ENCODE data around the gene ZNF418.

GRCh38 chr19:57914531-57914930 lies 20.7 kb downstream of the ZNF418 start:
- no peak for TF ChIP-seq CTCF (IDR thresholded peaks at IDR 0.05; ENCODE audit: control extremely low read depth in 1 of 3, insufficient read depth in 1 of 3, low read depth in 1 of 3, low read length in 3 of 3)
- TF ChIP-seq POLR2A (IDR thresholded peaks at IDR 0.05; ENCODE audit: control extremely low read depth in 1 of 2, low read depth in 2 of 2, low read length in 2 of 2), result no peak
- TF ChIP-seq RXRA (IDR thresholded peaks at IDR 0.05; ENCODE audit: insufficient read depth, low read depth, low read length), result no peak
